ENCODE measurements around the gene DLG2. TPM values are rescaled to one million over a fixed set of nuclear protein-coding genes. Genes with fewer than 3 reads are reported as not detected.

Gene DLG2
- total RNA-seq, 4 donors from 2014 or later, result 7.3 to 14.1 (median 11.1) TPM

DNA sequence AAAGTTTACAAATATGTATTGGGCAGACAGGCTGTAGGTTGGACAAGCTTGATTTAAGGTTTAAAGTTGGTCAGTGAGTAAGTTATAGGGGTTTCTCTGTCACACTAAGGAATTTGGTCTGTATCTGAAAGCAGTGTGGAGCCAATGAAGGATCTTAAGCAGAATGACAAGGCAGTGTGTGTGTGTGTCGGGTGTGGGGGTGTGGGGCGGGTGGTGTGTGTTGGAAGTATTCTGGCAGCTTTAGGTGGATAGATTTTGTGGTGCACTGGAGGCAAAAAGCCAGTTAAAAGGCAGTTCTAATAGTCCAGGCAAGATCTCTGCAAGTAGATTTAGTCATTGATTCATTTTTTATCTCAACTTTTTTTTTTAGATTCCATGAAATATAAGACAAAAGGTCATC lies 1334.2 kb downstream of the DLG2 start:
- H3K27ac ChIP-seq (replicated peaks in 1 of 4), result no peak overlapping the region
- no peaks in the 10 kb centered on the region for H3K27me3 ChIP-seq
- 86% methylated on average over 2 of the region's 2 CpGs for WGBS
- TF ChIP-seq POLR2AphosphoS5 (IDR thresholded peaks at IDR 0.05) (no peak), POLR2A (IDR thresholded peaks at IDR 0.05; ENCODE audit: low read depth) (no peak), EP300 (IDR thresholded peaks at IDR 0.05) (no peak)
- TF ChIP-seq, protein P1, sequence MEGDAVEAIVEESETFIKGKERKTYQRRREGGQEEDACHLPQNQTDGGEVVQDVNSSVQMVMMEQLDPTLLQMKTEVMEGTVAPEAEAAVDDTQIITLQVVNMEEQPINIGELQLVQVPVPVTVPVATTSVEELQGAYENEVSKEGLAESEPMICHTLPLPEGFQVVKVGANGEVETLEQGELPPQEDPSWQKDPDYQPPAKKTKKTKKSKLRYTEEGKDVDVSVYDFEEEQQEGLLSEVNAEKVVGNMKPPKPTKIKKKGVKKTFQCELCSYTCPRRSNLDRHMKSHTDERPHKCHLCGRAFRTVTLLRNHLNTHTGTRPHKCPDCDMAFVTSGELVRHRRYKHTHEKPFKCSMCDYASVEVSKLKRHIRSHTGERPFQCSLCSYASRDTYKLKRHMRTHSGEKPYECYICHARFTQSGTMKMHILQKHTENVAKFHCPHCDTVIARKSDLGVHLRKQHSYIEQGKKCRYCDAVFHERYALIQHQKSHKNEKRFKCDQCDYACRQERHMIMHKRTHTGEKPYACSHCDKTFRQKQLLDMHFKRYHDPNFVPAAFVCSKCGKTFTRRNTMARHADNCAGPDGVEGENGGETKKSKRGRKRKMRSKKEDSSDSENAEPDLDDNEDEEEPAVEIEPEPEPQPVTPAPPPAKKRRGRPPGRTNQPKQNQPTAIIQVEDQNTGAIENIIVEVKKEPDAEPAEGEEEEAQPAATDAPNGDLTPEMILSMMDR (IDR thresholded peaks at IDR 0.05), result no peak
- no peak for DNase-seq (ENCODE audit: extremely low spot score)
- intact Hi-C loops (cut with DNase I), result no loop called here
- H3K4me1 ChIP-seq, result peaks cover 0 to 7% (median 0%) of the 10 kb centered on the region in 4 donors
- H3K9me3 ChIP-seq, result no peaks in the 10 kb centered on the region
- H3K4me3 ChIP-seq, result no peak overlapping the region
- no peaks in the 10 kb centered on the region for H3K36me3 ChIP-seq

DNA sequence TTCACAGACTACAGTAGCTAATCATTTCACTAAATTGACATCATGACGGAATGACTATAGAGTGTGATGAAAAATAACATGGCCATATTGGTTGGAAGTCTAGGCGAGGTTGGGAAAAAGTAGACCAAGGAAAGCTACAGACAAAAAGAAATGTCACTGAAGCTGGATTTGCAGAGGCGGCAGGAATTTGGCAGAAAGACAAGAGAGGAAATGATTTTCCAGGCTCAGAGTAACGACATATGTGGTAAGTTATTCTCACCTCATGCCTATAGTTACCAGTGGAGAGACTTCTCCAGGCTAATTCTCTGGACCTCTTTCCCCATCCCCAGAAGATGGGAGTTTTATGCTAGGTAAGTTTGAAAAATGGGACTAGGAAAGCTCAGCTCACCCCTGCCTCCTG lies 1335.1 kb downstream of the DLG2 start:
- intact Hi-C loops (cut with DNase I), result no loop called here
- Histone ChIP-seq H3K4me1 (peaks cover 0 to 7% (median 0%) of the 10 kb centered on the region in 4 donors), H3K4me3 (no peak overlapping the region), H3K36me3 (no peaks in the 10 kb centered on the region), H3K27ac (replicated peaks in 1 of 4) (no peak overlapping the region), H3K27me3 (no peaks in the 10 kb centered on the region), H3K9me3 (no peaks in the 10 kb centered on the region)
- 79% methylated on average over 4 of the region's 4 CpGs for WGBS
- TF ChIP-seq POLR2AphosphoS5 (IDR thresholded peaks at IDR 0.05) (no peak), POLR2A (IDR thresholded peaks at IDR 0.05; ENCODE audit: low read depth) (no peak), EP300 (IDR thresholded peaks at IDR 0.05) (no peak)
- TF ChIP-seq, protein P1 (IDR thresholded peaks at IDR 0.05), result no peak
- no peak for DNase-seq (ENCODE audit: extremely low spot score)

DNA sequence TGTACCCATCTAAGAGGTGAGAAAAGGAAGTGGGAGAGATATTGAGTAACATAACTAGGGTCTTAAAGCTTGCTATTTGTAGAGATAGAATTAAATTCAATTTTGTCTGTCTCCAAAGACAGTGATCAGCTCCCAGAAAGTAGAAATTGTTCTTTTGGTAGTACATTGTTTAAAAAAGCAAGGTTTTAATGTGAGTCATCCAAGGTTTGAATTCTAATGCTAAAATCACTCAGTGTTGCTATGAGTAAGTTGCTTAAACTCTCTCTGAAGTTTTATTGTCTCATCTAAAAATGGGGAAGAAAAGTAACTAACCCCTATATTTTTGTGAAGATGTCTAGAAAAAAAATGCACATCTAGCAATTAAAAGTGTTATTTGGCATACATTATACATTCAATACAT lies 1336.5 kb downstream of the DLG2 start:
- no peak overlapping the region for H3K27ac ChIP-seq (replicated peaks in 1 of 4)
- no peaks in the 10 kb centered on the region for H3K9me3 ChIP-seq
- no peak for DNase-seq (ENCODE audit: extremely low spot score)
- H3K36me3 ChIP-seq, result no peaks in the 10 kb centered on the region
- H3K4me3 ChIP-seq, result no peak overlapping the region
- peaks cover 0 to 7% (median 0%) of the 10 kb centered on the region in 4 donors for H3K4me1 ChIP-seq
- TF ChIP-seq POLR2A (IDR thresholded peaks at IDR 0.05; ENCODE audit: low read depth) (no peak), EP300 (IDR thresholded peaks at IDR 0.05) (no peak), POLR2AphosphoS5 (IDR thresholded peaks at IDR 0.05) (no peak)
- TF ChIP-seq, protein P1 (IDR thresholded peaks at IDR 0.05), result no peak
- no peaks in the 10 kb centered on the region for H3K27me3 ChIP-seq
- intact Hi-C loops (cut with DNase I), result no loop called here

DNA sequence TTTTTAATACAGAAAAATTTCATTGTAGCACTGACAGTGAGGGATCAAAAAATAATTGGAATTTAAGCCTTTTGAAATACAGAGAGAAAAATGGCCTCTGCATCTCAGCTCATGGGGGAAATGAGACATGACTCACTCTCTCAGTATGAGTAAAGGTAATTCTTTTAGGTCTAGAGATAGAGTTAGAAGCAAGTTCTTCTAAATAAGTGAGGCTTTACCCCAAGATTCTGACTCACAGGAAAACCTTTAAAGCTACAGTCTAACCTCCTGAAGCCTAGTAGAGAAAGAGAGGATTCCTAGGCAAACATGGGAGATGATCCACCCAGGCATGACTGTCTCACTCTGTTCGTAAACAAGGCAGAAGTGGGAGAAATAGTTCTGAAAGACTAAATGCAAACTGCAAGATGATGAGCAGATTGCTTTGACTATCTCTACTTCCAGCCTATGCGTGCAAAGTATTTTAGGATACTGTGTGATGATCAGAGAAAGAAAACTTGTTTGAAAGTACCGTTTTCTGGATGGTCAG lies 1337.7 kb downstream of the DLG2 start:
- intact Hi-C loops (cut with DNase I), result no loop called here
- no peak for DNase-seq (ENCODE audit: extremely low spot score)
- no peak overlapping the region for H3K27ac ChIP-seq (replicated peaks in 1 of 4)
- no peaks in the 10 kb centered on the region for H3K36me3 ChIP-seq
- TF ChIP-seq, protein P1 (IDR thresholded peaks at IDR 0.05), result no peak
- TF ChIP-seq POLR2A (IDR thresholded peaks at IDR 0.05; ENCODE audit: low read depth) (no peak), POLR2AphosphoS5 (IDR thresholded peaks at IDR 0.05) (no peak), EP300 (IDR thresholded peaks at IDR 0.05) (no peak)
- no peaks in the 10 kb centered on the region for H3K27me3 ChIP-seq
- no peaks in the 10 kb centered on the region for H3K9me3 ChIP-seq
- H3K4me3 ChIP-seq, result no peak overlapping the region
- WGBS, result 93% methylated on average over 3 of the region's 3 CpGs
- peaks cover 0 to 7% (median 0%) of the 10 kb centered on the region in 4 donors for H3K4me1 ChIP-seq

DNA sequence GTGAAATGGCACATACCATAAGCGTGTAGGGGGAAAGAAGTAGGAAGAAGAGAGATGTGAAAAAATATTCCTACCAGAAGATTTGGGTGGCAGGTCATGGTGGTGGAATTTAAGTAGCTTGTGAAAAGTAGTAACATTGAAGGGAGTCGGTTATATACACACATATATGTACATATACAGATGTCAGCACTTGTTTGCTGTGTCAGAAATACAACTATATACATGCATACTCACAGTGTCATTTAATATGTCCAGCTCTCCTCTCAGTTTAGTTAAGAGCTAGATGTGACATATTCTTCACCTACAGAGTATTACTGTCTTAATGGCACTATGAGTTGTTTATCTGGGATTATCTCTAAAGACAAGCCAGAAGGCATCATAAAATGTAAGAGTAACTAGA lies 1353.6 kb downstream of the DLG2 start:
- no peak overlapping the region for H3K27ac ChIP-seq (replicated peaks in 1 of 4)
- no peaks in the 10 kb centered on the region for H3K36me3 ChIP-seq
- 91% methylated on average over 2 of the region's 2 CpGs for WGBS
- H3K27me3 ChIP-seq, result no peaks in the 10 kb centered on the region
- no peaks in the 10 kb centered on the region for H3K9me3 ChIP-seq
- H3K4me1 ChIP-seq, result no peaks in the 10 kb centered on the region
- TF ChIP-seq POLR2A (IDR thresholded peaks at IDR 0.05; ENCODE audit: low read depth) (no peak), POLR2AphosphoS5 (IDR thresholded peaks at IDR 0.05) (no peak), EP300 (IDR thresholded peaks at IDR 0.05) (no peak)
- TF ChIP-seq, protein P1 (IDR thresholded peaks at IDR 0.05), result no peak
- H3K4me3 ChIP-seq, result no peak overlapping the region
- DNase-seq (ENCODE audit: extremely low spot score), result no peak
- intact Hi-C loops (cut with DNase I), result no loop called here
